ENCODE data around the gene CIBAR2.
"Not testable (repeated sequence)": the region's sequence is repeated elsewhere in the genome, so short reads cannot be mapped to it uniquely, and the experiment has no call there.

Gene CIBAR2

GRCh38 chr16:85127379-85127723 is 15.1 kb upstream of the CIBAR2 start:
- no peak for DNase-seq

DNA sequence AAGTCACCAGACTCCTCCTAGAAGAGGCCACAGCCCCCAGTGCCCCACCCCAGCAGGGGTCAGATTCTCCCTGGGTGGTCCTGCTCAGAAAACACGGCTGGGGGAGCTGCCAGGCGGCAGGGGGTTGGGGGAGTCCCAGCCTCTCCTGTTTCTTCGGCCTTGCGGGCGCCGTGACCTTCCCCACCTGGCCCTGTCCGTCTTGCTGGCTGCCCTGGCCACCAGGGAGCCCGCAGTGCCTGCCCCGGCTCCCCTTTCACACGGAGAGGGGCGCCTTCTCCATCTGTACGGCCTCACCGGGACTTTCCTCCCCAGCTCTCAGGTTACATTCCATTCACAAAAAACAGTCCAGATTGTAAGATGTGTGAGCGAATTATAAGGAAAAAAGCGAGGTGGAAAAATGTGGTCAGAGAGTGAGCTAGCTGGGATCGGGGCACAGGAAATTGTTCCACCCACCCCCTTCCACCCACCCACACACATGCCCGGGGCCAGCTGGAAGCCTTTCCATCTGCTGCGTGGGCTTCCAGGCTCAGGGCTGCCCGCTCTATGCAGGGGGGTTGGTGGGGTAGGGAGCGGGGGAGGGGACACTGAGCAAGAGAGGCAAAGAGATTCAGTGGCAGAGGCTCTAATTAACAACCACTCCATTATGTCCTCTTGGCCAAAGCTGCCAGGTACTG is 14.6 kb upstream of the CIBAR2 start:
- DNase-seq, result peak; percentile 67

DNA sequence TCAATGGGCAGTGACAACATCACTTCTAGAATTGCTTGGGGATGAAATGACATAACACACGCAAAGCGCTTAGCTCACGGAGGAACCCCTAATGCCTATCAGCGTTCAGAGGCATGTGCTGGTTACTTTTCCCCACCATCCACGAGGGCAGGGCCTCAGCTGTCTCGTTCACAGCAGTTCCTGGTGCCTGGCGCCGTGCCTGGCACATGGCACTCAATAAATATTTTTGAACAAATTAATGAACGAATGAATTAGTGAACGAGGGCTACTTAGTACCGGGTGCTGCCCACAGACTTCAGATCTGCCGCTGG is 14.1 kb upstream of the CIBAR2 start:
- DNase-seq, result no peak

DNA sequence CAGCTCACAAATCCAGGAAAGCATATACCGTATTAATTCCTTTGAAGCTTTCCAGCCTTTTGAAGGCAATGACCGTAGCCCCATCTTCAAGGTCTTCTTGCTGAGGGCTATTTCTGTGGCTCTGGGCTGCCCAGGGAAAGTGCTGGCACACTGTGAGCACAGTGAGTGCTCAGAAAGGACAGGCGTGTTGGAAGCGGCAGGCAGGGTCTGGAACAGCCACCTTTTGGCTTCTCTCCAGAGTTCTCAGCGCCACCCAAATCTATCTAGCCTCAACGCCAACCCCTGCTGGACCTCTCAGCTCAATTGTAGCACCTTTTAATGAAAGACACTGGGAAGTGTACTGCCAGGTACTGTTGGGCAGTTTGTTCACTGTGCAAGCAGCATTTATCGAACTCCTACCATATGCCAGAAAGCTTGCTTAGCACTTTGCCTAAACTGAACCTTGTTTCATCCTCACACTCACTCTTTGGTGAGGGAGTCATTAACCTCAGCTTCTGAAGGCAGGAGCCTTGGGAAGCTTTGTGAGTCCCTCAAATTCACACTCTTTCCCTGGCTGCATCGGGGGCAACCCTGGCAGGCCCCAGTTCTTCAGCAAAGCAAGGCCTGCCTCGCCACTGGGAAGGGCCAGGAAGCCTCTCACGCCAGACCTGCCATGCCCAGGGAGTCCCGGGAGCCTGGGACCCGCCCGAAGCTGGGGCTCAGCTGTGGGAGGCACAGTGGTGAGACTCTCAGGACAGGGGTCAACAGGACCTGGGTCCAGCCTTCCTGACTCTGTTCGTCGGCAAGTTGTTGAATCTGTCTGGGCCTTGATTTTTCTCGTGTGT is 13.5 kb upstream of the CIBAR2 start:
- DNase-seq, result no peak

GRCh38 chr16:85124636-85125346 is 12.5 kb upstream of the CIBAR2 start:
- no peak for DNase-seq

- DNase-seq, result no peak
Measured at GRCh38 chr16:85123891-85124635, 11.8 kb upstream of the CIBAR2 start.

DNA sequence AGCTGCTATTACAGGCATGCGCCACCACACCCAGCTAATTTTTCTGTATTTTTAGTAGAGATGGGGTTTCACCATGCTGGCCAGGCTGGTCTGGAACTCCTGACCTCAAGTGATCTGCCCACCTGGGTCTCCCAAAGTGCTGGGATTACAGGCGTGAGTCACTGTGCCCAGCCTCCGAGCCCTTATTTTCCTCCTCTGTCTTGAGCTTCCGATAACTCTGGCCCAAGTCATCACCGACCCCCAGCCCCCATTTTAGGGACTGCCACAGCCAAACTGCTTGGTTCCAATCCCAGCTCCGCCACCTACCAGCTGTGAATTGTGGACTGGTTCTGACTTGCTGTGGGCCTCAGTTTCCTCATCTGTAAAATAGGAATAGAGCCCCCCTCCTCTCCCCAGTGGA is 11.2 kb upstream of the CIBAR2 start:
- not testable (repeated sequence) for DNase-seq

- DNase-seq, result no peak
Measured at GRCh38 chr16:85120006-85120340, 7.7 kb upstream of the CIBAR2 start.

DNA sequence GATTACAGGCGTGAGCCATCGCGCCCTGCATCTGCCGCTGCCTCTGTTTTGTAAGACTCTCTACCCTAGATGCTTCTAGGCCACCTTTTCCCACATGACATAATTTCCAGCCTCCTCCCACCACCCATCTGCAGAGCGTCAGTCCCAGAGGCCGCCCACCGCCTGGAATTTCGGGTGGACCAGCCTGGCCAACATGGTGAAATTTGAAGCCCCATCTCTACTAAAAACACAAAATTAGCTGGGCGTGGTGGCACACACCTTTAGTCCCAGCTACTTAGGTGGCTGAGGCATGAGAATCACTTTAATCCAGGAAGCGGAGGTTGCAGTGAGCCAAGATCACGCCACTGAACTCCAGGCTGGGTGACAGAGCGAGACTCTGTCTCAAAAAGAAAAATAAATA is 5.1 kb upstream of the CIBAR2 start:
- DNase-seq, result no peak

DNA sequence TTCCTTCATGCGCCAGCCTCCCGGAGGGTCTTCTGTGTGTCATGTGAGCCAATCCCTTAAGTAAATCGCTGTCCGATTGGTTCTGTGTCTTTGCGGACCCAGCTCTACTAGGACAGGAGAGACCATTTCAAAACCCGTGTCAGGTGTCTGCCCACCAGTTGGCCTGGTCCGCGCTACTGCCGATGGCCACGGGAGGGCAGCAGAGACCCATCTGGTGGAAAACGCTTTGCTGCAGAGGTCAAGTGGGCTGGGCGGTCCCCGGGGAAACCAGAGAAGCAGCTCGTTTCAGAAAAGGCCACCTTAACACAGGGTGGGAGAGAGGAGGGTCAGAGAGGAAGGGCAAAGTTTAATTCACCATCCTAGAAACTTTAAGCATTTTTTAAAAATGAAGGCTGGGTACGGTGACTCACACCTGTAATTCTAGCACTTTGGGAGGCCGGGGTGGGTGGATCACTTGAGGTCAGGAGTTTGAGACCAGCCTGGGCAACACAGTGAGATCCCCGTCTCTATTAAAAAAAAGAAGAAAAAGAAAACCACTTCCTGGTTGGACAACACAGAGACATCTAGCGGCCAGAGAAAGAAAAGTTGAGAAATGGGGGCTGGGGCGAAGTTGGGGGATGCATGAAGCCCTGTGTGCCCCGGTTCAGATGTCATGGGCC is 2.8 kb upstream of the CIBAR2 start:
- DNase-seq, result peak; percentile 91

- no peak for DNase-seq
Measured at GRCh38 chr16:85113913-85114312, 1.6 kb upstream of the CIBAR2 start.

DNA sequence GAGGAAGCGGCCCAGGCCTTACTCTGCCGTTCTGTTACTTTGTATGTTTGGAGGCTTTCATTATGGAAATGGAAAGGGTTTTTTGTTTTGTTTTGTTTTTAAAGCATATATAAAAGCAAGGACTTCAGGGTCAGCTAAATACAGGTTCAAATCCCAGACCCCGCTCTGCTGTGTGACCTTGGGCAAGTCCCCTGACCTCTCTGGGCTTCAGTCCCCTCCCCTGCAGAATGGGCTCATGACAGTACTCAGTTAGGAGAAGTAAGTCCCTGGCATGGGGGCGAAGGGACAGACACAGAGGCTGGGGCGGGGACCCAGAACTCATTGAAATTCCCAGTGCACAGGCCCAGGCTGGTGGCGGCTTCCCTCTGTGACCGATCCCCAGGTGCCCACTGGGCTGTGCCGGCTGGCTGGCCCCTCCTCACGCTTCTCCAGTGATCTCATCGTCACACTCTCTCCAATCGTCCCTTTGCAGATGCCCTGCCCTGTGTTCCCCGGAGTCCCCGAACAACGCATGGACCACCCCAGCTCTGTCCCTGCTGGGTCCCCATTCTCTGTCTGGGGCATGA is 979 bp upstream of the CIBAR2 start:
- no peak for DNase-seq

DNA sequence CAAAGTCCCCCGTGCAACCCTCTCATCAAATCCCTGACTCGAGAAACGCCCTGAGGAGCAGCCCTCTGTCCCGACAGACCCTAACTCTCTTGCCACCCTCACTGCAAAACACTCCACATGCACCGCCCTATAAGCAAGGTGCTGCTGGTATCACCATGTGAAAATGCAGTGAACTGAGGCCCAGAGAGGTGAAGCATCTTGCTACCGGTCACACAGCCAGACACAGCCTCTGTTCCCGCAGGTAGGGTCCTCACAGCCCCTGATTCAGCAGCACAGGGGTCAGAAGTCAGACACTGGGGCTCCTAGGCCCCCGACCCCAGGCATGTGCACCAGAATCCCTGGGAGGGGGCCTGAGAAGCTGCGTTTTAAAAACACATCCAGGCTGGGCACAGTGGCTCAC is 1.1 kb downstream of the CIBAR2 start:
- no peak for DNase-seq

- DNase-seq, result no peak
Measured at GRCh38 chr16:85110105-85110504, 2.2 kb downstream of the CIBAR2 start.

DNA sequence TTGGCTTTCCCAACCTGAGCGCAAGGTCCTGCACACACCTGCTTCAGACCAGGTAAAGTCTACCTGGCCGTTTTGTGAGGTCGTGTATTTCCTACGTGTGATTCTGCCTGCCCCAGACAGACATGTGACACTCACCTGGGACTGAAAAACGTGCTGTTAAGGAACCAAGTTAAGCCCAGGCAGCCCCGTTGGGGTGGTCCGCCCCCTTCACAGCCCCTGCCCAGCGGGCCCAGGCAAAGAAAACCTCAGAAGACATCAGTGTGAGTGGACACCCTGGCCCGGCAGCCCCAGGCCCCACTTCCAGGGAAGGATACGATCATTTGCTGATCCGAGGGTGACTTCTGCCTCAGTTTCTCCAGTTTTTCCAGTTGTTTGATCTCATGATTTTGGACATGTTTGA is 4.7 kb downstream of the CIBAR2 start:
- no peak for DNase-seq

- no peak for DNase-seq
Measured at GRCh38 chr16:85107083-85107482, 5.2 kb downstream of the CIBAR2 start.

DNA sequence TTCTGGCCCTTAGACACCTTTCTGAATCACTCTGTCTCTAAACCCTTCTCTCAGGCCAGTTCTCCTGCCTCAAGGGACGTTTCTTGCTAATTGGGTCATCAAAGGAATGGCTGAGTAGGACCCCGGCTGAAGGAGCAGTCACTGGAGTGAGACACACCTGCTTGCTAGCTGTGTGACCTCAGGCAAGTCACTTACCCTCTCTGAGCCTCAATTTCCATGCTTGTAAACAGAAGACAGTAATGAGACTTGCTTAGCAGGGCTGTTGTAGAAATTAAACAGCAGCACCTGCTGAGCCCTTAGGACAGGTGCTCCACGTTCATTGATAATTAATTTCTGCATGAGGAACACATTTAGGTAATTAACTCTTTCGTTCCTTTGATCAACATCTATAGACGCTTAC is 6.8 kb downstream of the CIBAR2 start:
- DNase-seq, result no peak

DNA sequence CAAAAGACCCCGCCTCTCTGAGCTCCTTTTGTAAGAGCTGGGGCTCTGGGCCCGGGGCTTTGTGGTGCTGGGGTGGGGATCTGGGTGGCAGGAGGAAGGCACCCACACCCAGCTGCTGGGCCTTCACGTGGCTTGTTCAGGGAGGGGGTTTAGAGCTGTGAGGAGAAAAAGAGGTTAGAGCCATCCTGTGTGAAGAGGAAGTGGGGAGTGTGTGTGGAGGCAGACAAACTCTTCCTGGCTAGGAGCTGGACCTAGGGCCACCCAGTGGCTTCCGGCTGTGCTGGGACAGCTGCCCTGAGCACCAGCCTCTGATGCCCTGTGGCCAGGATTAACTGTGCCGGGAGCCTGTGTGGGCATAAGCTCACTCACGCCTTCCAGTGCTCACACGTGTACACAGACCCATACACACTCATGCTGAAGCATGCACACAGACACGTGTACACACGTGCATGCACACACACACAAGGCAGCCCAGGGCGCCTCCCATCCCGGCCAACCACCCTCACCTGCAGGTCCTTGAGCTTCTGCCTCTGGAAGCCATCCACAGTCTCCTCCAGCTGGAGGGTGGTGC is 7.4 kb downstream of the CIBAR2 start:
- DNase-seq, result no peak

GRCh38 chr16:85104147-85104546 is 8.1 kb downstream of the CIBAR2 start:
- DNase-seq, result no peak

GRCh38 chr16:85103114-85104079 is 8.9 kb downstream of the CIBAR2 start:
- DNase-seq, result no peak
